Measurements from ENCODE around the gene BCLAF1. TPM values are rescaled to one million over a fixed set of nuclear protein-coding genes. Genes with fewer than 3 reads are reported as not detected.

BCLAF1 gene, protein sequence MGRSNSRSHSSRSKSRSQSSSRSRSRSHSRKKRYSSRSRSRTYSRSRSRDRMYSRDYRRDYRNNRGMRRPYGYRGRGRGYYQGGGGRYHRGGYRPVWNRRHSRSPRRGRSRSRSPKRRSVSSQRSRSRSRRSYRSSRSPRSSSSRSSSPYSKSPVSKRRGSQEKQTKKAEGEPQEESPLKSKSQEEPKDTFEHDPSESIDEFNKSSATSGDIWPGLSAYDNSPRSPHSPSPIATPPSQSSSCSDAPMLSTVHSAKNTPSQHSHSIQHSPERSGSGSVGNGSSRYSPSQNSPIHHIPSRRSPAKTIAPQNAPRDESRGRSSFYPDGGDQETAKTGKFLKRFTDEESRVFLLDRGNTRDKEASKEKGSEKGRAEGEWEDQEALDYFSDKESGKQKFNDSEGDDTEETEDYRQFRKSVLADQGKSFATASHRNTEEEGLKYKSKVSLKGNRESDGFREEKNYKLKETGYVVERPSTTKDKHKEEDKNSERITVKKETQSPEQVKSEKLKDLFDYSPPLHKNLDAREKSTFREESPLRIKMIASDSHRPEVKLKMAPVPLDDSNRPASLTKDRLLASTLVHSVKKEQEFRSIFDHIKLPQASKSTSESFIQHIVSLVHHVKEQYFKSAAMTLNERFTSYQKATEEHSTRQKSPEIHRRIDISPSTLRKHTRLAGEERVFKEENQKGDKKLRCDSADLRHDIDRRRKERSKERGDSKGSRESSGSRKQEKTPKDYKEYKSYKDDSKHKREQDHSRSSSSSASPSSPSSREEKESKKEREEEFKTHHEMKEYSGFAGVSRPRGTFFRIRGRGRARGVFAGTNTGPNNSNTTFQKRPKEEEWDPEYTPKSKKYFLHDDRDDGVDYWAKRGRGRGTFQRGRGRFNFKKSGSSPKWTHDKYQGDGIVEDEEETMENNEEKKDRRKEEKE
- 167 TPM for total RNA-seq

DNA sequence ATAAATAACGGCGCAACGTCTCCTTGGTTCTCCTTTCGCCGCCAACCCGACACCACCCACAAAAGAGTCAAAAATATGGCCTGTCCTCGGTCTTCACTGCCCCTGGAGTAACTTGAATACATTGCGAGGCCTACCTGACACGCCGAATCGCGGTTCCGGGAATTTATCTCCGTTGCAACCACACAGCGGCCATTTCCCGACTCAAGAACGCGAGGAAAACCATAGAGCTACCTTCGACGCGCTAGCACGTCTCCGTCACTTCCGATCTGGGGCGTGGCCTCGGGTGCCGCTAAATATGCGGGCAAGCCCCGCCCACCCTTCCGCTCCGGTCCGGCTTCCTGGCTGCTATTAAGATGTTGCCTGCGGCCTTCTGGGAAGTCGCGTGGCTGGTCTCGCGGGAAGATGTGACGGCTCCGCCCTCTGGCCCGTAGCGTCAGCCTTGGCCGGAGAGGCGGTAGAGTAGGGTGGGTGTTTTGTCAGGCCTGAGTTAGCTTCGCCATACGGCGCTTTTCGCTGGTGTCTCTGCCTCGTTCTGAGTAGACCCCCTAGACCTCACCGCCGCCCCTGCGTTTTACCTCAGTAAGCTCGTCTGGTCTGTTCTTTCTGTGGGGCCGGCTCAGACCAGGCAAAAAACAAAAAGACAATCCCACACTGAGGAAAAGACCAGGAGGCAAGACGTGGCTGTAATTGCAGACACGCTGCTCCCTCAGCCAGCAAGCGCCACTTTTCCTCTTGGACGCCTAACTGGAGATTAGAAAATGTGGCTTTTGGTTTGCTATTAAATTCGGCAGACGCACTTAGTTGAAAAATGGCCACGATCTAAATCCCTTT is at the start of gene BCLAF1:
Gene BCLAF1, minus strand, starts transcription at position 268 of the 831 bp plus-strand sequence. CDS start 9,980 bp downstream, outside the sequence.
- ATAC-seq (peak; percentile 98), DNase-seq (ENCODE audit: low spot score) (peak; percentile 100)
- intact Hi-C loops (cut with DNase I): no loop called here

DNA sequence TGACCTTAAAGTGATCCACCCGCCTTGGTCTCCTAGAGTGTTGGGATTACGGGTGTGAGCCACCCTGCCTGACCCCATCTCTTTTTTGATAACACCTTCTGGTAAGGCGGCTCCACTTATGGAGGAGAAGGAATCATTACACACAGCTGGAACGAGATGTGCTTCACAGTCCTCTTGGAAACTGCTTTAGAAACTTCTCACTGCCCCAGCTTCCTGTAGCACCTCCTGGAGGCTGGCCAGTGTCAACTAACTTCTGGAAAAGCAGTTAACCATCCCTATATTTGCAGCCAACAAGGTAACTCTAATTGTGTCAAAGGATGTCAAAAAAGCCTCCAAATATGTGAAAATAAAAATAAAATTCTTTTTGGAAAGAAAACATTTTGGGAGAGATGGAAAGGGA is 48.8 kb upstream of the BCLAF1 start:
- ATAC-seq (no peak), DNase-seq (ENCODE audit: low spot score) (no peak)
- intact Hi-C loops (cut with DNase I): no loop called here

DNA sequence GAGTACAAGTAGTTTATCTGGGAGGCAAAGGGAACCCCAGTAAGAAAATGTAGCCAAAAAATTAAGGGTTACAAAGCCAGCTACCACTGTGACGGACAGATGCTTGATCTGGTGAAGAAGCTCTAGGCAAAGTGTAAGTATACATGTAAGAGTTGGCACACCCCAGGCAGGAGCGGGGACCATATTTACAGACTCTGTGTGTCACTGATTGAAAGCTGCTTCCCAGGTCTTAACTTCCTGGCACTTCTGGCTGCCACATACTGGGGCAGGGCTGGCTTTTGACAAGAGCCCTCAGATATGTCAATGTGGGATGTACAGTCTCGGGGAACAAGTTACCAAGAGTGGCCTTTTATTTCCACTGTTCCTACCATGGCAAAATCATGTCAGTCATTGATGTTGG is 48.0 kb upstream of the BCLAF1 start:
- ATAC-seq: no peak

DNA sequence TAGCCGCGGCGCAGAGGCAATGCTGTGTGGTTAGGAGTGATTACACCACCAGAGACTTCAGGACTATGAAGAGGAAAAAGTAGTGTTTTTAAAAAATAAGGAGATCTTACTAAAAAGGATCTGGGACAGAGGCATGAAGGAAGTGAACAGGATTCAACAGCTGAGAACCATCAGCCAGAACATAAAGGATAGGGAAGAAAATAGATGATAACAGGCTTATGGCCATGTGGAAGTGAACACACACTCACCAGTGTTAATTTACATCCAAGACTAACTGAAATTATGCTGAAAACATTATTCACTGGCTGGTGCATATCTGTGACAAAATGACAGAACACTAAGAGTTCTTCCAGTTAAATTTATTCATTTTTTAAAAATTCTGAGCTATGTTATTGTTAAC is 47.5 kb upstream of the BCLAF1 start:
- intact Hi-C loops (cut with DNase I): no loop called here
- DNase-seq (ENCODE audit: low spot score): no peak
- ATAC-seq: no peak

More for the DNA sequence above, 48.0 kb upstream of the BCLAF1 start:
- intact Hi-C loops (cut with DNase I): no loop called here
- no peak for DNase-seq (ENCODE audit: low spot score)

DNA sequence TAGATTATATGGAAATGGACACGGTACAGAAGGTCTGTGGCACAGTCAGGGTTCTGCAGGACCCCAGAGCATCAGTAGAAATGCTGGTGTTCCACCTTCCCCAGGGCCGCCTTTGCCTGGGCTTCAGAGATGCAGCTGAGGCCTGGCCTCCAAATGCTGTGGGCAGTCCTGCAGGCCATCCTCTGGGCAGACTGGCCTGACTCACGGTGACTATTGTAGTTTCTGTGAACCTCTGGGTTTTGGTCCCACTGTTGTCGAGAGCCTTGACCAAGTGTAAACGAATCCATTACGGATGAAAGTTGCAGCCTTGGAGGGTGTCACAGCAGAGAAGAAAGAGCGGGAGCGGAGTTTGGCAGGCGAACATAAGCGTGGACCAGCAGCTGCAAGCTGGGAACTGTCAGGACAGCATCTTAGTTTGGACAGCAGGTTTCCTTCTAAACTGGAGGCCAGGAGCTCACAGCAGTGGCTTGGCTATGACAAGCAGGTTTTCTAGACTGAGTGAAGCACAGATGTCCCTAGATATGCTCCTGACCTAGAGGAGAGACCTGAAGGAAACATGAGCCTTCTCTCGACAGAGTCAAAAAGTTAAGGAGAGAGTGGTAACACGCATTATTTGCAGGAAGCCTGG is 46.2 kb upstream of the BCLAF1 start:
- ATAC-seq (peak; percentile 20), DNase-seq (ENCODE audit: low spot score) (no peak)
- intact Hi-C loops (cut with DNase I): no loop called here

DNA sequence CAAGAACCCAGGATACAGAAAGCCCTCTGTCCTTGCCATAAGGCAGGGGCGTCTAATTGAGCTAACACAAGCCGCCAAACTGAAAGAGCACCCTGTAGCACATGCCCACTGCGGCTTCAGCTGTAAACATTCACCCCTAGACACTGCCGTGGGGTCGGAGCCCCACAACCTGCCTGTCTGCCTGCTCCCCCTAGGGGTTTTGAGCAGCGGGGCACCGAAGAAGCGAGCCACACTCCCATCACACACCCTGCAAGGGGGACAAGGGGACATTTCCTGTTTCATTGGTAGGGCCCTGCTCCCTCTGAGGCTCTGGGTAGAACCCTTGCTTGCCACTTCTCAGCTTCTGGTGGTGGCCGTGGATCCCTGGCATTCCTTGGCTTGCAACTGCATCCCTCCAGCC is 45.2 kb upstream of the BCLAF1 start:
- no peak for DNase-seq (ENCODE audit: low spot score)
- no peak for ATAC-seq
- intact Hi-C loops (cut with DNase I): no loop called here

DNA sequence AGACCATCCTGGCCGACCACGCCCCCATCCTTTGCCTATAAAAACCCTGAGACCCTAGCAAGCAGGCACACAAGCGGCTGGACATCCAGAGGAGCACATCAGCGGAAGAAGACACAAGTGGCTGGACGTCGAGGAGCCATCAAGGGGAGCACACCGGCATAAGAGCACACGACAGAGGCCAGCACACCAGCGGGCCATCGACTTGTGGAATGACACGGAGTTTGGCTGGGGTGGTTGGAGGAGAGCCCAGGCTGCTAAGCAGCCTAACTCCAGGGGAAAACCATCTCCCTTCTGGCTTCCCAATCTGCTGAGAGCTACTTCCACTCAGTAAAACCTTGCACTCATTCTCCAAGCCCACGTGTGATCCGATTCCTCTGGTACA is 44.8 kb upstream of the BCLAF1 start:
- ATAC-seq (no peak), DNase-seq (ENCODE audit: low spot score) (no peak)
- intact Hi-C loops (cut with DNase I): no loop called here

DNA sequence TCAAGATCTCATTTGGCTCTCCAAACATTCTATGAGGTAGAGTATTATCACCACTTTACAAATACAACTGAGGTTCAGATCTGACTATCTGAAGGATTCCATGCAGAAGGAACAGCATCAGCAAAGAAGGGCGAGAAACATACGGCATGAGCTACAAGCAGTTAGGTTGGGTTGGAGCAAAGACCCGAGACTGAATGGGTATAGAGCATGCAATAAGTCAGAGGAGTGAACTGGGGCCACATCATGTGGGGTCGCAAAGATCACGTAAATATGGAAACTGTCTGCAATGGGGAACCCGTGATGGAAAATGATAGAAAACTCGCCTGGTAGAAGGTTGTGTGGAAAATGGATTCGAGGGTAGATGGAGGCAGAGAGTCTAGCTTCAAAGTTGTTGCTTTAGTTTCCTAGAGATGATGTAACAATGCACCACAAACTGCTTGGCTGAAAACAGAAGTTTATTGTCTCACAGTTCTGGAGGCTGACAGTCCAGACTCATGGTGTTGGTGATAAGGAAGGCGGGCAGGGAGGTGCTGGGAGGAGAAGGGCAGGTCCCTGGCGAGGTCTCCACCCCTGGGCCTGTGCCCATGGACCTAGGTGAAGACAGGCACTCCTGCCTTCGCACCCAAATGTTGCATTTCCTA is 44.3 kb upstream of the BCLAF1 start:
- no peak for ATAC-seq
- no peak for DNase-seq (ENCODE audit: low spot score)
- intact Hi-C loops (cut with DNase I): no loop called here

DNA sequence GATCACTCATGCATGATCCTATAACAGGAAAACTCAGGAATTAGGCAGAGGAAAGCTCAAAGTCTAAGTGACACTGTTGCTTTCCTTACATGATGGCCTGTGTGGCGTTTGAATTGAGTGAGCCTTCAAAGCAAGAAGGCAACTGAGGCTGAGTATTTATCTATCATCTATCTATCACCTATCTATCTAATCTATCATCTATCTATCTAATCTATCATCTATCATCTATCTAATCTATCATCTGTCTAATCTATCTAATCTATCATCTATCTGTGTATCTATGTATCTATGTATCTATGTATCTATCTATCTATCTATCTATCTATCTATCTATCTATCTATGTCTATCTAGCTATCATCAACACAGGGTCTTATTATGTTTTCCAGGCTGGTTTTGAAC is 41.8 kb upstream of the BCLAF1 start:
- intact Hi-C loops (cut with DNase I): no loop called here
- ATAC-seq: no peak
- DNase-seq (ENCODE audit: low spot score): no peak

DNA sequence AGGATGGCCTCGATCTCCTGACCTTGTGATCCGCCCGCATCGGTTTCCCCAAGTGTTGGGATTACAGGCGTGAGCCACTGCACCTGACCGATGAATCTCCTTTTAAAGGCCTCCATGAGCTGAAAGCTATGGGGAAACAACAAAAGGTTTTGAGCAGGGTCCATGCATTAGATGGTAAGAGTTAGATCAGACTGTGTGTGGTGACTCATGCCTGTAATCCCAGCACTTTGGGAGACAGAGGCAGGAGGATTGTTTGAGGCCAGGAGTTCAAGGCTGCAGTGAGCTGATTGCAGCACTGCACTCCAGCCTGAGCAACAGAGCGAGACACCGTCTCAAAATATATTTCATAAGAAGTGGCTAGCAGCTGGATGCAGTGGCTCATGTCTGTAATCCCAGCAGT is 41.0 kb upstream of the BCLAF1 start:
- ATAC-seq (no peak), DNase-seq (ENCODE audit: low spot score) (no peak)
- intact Hi-C loops (cut with DNase I): no loop called here

DNA sequence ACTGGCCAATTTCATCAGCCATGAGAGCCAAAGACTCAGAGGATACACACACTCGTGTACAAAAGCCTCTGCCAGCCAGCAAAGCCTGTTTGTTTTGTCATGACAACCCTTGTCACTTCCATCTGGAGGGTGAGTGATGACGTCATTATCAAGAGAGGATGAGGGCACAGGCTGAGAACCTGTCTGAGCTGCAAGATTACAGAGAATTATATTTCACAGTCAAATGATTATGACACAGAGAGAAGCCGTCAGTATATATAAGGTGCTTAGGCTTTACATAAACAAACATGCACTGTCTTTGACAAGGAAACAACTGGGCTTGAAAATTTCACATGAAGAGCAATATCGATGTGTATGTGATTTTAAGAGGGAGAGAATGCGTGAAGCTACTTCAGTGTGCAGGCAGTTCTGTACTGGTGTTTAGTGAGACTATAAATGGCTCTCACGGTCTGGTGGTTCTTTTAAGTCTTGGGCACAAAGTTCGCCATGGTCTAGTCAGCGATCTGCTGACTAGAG is 36.5 kb upstream of the BCLAF1 start:
- no peak for ATAC-seq
- intact Hi-C loops (cut with DNase I): no loop called here
- DNase-seq (ENCODE audit: low spot score): no peak

DNA sequence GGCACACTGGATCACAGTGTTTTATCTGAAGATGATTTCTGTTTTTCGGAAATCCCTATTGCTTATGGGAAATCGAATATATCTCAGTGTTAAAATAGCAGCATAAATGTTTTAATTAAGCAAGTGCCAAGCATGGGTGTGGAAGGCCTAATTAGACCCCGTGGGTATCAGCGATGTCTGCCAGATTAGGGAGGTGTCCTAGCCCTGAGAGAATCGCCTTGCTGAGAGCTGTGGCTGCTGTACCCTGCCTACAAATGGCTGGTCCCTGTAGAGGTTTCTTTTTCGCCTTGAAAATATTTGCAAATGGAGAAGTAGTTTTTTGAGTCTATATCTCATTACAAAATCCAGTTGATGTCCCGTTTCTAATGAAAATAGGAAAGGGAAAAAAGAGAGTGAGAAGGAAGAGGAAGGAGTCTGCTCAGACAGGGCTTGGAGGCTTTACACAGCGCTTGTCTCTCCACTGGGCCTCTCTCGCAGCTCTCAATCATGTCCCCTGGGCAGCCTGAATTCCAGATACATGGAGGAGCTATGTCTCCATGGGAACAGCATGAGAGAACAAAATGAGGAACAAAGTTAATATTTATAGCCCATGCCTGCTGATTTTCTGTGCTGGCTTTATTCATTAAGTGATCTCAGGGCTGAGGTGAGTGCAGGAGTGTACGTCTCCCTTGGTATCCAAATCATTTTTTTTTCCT is 35.2 kb upstream of the BCLAF1 start:
- ATAC-seq (peak; percentile 74), DNase-seq (ENCODE audit: low spot score) (no peak)
- intact Hi-C loops (cut with DNase I): no loop called here

DNA sequence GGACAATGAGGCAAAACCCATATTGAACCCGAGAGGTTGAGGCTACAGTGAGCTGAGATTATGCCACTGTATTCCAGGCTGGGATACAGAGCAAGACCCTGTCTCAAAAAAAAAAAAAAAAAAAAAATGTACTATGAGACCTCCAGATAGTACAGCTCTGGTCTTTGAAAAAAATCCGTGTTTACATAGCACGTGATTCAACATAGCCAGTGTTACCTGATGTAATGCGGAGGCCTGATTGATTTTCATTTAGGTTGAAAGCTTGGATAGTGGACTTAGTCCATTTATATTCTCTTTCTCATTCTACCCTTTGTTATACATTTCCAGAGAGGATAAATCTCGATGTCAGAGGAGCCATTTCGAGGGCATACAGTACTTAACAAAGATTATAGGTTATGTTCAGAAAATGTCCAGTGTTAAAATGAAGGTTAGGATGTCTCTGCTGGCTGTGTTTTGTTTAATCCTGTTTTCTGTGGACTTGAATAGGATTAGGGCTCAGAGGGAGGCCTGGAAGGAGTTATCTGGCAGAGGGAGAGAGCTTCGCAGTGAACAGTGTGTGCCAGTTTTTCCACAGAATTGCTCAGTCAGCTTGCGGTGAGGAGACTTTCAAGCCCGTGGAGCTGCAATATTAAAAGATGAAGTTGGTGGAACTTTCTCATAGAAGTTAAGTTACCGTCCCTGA is 33.9 kb upstream of the BCLAF1 start:
- intact Hi-C loops (cut with DNase I): no loop called here
- DNase-seq (ENCODE audit: low spot score) (no peak), ATAC-seq (peak; percentile 86)

DNA sequence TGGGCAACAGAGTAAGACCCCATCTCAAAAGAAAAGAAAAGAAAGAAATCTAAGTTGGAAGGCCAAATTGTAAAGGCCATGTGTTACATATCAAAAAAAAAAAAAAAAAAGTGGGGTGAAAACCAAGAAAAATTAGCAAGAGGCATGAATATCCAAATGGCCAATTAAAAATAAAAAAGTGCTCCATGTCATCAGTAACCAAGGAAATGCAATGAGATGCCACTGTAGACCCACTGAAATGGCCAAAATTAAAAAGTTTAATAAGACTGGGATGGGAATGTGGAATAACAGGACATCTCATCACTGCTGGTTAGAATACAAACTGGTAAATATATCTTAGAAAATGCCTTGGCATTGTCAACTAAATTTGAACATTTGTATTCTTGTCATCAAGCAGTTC is 30.1 kb upstream of the BCLAF1 start:
- intact Hi-C loops (cut with DNase I): no loop called here

DNA sequence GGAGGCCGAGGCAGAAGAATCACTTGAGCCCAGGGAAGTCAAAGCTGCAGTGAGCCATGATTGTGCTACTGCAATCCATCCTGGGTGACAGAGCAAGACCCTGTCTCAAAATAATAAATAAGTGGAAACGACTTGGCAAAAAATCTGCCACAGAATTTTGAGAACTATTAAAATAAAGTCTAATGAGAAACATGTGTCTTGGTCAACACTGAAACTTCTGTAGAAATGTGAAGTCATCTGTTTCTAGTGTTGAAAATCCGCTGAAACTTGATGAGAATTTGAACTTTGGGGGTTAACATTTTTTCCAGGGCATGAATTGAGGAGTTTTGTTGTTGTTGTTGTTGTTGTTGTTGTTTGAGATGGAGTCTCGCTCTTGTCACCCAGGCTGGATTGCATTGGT is 29.0 kb upstream of the BCLAF1 start:
- DNase-seq (ENCODE audit: low spot score) (no peak), ATAC-seq (no peak)
- intact Hi-C loops (cut with DNase I): no loop called here

More for the DNA sequence above, 30.1 kb upstream of the BCLAF1 start:
- no peak for DNase-seq (ENCODE audit: low spot score)
- no peak for ATAC-seq

DNA sequence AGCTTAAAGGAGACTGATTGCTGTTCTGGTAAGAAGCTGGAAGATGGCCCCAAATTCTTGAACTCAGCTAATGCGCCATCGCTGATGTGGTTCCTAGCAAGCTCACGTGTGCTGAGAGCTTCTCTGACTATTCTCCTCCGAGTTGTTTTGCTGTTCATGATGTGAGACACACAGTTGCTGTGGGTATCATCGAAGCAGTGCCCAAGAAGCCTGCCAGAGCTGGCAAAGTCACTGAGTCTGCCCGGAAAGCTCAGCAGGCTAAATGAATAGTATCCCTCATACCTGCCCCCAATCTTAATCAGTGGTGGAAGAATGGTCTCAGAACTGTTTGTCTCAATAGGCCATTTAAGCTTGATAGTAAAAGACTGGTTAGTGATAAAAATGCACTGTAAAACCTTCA is 28.3 kb upstream of the BCLAF1 start:
- intact Hi-C loops (cut with DNase I): no loop called here
- no peak for DNase-seq (ENCODE audit: low spot score)
- ATAC-seq: no peak

DNA sequence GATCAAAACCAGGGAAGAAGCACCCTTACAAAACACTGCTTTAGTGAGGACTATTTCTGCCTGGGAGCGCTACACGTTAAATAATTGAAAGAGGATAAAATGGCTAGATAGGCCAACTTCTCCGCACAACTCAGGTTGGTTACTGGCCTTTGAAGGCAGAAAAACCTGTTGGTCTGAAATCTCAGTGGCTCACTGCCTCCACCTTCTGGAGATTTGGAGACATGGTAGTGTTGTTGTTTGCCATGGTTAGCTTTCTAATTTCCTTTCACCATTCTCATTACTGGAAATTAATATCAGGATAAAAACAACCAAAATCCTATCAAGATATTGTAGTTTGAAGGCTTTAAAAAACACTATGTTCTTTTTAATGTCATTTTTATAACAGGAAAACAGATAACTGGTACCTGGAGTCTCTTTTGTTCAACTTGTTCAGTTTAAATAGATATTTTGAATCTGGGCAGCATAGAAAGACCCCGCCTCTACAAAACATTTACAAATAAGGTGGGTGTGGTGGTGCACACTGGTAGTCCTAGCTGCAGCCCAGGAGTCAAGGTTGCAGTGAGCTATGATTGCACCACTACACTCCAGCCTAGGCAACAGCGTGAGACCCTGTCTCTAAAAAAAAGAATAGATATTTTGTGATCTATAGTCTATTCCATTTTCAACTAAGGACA is 27.5 kb upstream of the BCLAF1 start:
- intact Hi-C loops (cut with DNase I): no loop called here
- ATAC-seq (peak; percentile 60), DNase-seq (ENCODE audit: low spot score) (peak; percentile 65)

Measured in sciatic nerve (tissue), 2 donors.